Activated T-cell treated with anti-CD3 and anti-CD28 coated beads for 4 hours (primary cell): Measurements from ENCODE around the gene SHC1.

Source experiments
- DNase-seq: peaks from one replicate; pipeline ENCODE4 v3.0.0-alpha.2; 2020

The SHC1 gene

GRCh38 chr1:154956544-154956941 lies 14.0 kb downstream of the SHC1 start:
- no peak for DNase-seq

GRCh38 chr1:154955718-154956543 lies 14.6 kb downstream of the SHC1 start, which contains the start of gene PBXIP1:
TSS of gene PBXIP1 (minus strand) at chr1:154956099. CDS start at chr1:154953721, 2,378 bp downstream.
- DNase-seq = peak; percentile 77

GRCh38 chr1:154955039-154955717 lies 15.4 kb downstream of the SHC1 start:
- peak; percentile 55 for DNase-seq

- DNase-seq = no peak
These were observed 16.0 kb downstream of the SHC1 start for GRCh38 chr1:154954541-154954940.

DNA sequence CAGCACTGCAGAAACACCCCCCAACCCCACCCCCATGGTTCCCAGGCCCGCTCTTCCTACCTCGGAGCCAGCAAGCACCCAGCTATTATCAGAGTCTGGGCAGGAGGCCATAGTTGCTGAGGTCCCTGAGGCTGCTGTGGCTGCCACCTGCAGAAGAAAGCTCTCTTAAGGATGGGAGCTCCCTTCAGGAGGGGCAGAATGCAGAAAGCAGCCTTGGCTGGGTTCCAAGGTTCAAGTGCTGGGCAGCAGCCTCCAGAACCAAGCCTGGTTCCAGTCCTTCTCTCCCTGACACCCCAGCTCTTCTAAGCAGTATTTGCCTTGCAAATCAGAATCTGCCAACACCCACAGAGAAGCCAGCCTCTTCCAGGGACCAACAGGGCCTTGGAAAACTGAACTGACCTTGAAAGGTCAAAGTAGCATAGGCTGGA lies 16.9 kb downstream of the SHC1 start:
- DNase-seq = no peak

GRCh38 chr1:154952664-154953063 lies 17.9 kb downstream of the SHC1 start:
- DNase-seq = no peak

GRCh38 chr1:154951901-154952657 lies 18.5 kb downstream of the SHC1 start:
- DNase-seq = no peak

GRCh38 chr1:154948079-154948478 lies 22.5 kb downstream of the SHC1 start:
- no peak for DNase-seq

DNA sequence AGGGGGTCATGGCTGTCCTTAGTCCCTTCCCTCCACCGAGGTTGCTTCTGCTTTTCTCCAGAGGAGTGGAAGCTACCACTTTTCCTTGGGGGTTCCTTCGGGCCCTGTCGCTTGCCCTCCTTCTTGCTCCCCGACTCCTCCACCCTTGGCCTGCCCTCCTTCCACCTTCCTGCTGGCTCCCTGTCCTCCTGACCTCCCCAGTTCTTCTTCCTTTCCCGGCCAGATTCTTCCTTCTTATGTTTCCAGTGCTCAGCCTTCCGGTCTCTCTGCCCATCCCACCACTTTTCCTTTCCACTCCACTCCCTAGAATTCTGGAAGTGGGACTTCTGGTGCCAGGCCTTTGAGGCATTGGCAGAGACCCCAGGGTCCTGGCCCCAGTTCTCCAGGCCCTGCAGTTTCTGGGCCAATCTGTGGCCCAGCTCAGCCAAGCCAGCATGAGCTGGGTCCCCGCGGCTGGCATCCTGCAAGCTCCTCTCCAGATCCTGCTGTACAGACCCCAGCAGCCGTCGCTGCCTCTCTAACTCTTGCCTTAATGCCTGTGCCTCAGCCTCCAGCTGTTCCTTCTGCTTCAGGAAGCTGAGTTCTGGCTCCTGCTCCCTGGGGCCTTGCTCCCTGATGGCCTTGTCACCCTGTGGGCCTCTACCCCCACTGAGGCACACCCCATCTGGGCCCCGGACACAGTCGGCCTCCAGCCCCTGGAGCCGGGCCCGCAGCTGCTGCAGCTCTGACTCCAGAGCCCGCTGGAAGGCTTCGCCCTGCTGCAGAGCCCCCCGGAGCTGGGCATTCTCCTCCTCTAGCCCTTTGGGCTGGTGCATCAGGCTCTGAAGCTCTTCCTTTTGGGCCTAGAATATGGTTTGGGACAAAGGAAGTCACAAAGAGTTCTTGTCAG lies 24.3 kb downstream of the SHC1 start:
- no peak for DNase-seq

GRCh38 chr1:154945160-154945961 lies 25.2 kb downstream of the SHC1 start:
- DNase-seq = no peak

- DNase-seq = no peak
These were observed 26.0 kb downstream of the SHC1 start for GRCh38 chr1:154944401-154945159.

- no peak for DNase-seq
These were observed 26.7 kb downstream of the SHC1 start for GRCh38 chr1:154943649-154944400.

DNA sequence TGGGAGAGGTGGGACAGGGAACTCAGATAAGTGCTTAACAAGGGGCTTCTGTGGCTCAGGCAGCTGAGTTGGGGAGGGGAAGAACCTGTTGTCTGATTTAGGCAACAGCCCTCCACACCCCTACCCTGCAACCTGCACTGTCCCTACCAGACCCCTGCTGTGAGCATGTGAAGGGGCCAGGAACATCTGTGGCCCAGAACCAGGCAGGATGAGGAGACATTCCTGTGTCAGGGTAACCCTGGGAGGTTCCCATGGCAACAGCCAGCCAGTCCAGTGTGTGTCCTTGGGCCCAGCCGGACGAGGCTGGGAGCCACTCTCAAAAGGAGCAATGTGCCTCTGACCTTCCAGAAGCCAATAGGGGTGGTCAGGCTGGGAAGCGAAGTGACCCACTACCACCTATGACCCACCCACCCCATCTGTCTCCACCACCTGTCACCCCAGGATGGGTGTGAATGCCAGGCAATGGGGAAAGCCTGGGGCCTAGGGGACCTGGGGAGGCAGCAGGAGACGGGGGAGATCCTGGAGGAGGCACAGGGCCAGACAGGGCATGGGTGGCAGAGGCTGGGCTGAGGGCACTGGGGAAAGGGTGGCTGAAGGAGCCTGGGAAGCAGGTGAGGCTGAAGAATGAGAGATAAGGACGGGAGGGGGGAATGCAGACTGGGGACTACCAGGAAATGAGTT lies 29.1 kb downstream of the SHC1 start:
- DNase-seq = no peak

DNA sequence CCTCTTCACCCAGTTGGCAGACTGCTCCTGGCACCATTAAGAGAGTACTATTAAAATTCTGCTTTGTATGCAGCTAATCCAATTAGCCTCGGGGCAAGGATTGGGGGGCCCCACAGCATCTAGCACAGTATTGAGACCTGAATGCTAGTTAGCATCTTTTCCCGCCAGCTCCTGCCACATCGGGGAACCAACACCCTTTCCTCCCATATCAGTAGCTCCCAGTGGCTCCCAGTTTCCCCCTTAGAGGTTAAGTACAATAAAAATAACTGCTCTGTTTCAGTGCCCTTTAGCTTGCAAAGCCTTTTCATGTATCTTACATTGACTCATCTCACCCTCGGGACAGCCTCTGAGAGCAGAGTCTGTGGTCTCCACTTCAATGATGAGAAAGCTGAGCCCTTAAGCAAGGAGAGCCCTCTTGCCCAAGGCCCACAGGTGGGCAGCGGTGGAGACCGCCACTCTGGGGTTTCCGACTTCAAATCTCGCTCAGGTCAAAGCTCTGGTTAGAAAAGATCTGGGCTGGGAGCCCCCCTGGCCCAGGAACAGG lies 29.8 kb downstream of the SHC1 start:
- no peak for DNase-seq

- DNase-seq = no peak
These were observed 30.4 kb downstream of the SHC1 start for GRCh38 chr1:154940213-154940560.

GRCh38 chr1:154938604-154939399 lies 31.7 kb downstream of the SHC1 start:
- no peak for DNase-seq

- DNase-seq = no peak
These were observed 32.6 kb downstream of the SHC1 start for GRCh38 chr1:154937988-154938386.
